PFSK-1 (cell line): ENCODE measurements around the gene CDCA7L.

Experiments
- FOXP2 ChIP-seq: optimal IDR thresholded peaks from 2 replicates; pipeline ENCODE3; 2011; ENCODE audit warnings: borderline replicate concordance, control low read depth, inconsistent platforms; ENCODE audit not compliant: insufficient read depth; ENCODE audit errors: extremely low read length, extremely low read depth
- POLR2AphosphoS5 ChIP-seq: IDR thresholded peaks from 2 replicates; pipeline ENCODE4 v1.6.1; 2012; ENCODE audit warnings: low read depth, mild to moderate bottlenecking, control low read depth, low read length, moderate library complexity
- SIN3A ChIP-seq: IDR thresholded peaks from 2 replicates; pipeline ENCODE4 v1.6.1; 2012; ENCODE audit warnings: mild to moderate bottlenecking, low read length, moderate library complexity, borderline replicate concordance; ENCODE audit not compliant: insufficient read depth
- TAF1 ChIP-seq: IDR thresholded peaks from 2 replicates; pipeline ENCODE4 v1.6.1; 2012; ENCODE audit warnings: low read length, control low read depth, borderline replicate concordance; ENCODE audit not compliant: insufficient read depth
- TF ChIP-seq, protein P1 (sequence below), 2 experiments: IDR thresholded peaks; 2 replicates each; pipeline versions ENCODE4 v1.6.1 to v1.8.0; 2011 to 2012; ENCODE audit warnings: low read depth in 2 of 2, low read length in 2 of 2, control low read depth in 1 of 2, inconsistent platforms in 1 of 2, mild to moderate bottlenecking in 1 of 2, moderate library complexity in 1 of 2; ENCODE audit not compliant: insufficient read depth in 1 of 2

Gene CDCA7L

DNA sequence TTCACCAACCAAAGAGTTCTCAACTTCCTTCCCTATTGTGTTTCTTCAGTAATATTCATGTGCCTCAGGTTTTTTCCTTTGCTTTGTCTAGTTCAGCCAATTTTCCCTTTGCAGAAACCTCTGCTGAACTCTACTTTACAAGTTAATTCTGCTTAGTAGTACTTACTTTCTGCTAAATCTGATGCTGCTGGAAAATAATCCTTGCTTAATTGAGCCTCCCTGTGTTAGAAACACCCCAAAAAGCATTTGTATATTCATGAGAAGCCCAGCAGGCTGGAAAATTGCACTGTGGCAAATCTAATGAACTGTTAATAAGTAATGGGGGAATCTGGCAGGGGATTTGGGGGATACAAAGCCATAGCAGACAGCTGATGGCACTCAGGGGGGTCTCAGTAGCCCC, 78.5 kb downstream of the CDCA7L start:
- TF ChIP-seq TAF1 = no peak
- no peak for TF ChIP-seq POLR2AphosphoS5
- TF ChIP-seq SIN3A = no peak
- TF ChIP-seq FOXP2 = no peak
- TF ChIP-seq, protein P1, sequence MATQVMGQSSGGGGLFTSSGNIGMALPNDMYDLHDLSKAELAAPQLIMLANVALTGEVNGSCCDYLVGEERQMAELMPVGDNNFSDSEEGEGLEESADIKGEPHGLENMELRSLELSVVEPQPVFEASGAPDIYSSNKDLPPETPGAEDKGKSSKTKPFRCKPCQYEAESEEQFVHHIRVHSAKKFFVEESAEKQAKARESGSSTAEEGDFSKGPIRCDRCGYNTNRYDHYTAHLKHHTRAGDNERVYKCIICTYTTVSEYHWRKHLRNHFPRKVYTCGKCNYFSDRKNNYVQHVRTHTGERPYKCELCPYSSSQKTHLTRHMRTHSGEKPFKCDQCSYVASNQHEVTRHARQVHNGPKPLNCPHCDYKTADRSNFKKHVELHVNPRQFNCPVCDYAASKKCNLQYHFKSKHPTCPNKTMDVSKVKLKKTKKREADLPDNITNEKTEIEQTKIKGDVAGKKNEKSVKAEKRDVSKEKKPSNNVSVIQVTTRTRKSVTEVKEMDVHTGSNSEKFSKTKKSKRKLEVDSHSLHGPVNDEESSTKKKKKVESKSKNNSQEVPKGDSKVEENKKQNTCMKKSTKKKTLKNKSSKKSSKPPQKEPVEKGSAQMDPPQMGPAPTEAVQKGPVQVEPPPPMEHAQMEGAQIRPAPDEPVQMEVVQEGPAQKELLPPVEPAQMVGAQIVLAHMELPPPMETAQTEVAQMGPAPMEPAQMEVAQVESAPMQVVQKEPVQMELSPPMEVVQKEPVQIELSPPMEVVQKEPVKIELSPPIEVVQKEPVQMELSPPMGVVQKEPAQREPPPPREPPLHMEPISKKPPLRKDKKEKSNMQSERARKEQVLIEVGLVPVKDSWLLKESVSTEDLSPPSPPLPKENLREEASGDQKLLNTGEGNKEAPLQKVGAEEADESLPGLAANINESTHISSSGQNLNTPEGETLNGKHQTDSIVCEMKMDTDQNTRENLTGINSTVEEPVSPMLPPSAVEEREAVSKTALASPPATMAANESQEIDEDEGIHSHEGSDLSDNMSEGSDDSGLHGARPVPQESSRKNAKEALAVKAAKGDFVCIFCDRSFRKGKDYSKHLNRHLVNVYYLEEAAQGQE (IDR thresholded peaks at IDR 0.05; ENCODE audit: insufficient read depth in 1 of 2, low read depth in 2 of 2, low read length in 2 of 2) = no peak

- TF ChIP-seq TAF1 (no peak), SIN3A (no peak), POLR2AphosphoS5 (no peak), FOXP2 (no peak)
- TF ChIP-seq, protein P1 (IDR thresholded peaks at IDR 0.05; ENCODE audit: insufficient read depth in 1 of 2, low read depth in 2 of 2, low read length in 2 of 2) = no peak
Observed at GRCh38 chr7:21866731-21867130, 79.0 kb downstream of the CDCA7L start.

GRCh38 chr7:21851559-21851967, 94.1 kb downstream of the CDCA7L start:
- TF ChIP-seq, protein P1 (IDR thresholded peaks at IDR 0.05; ENCODE audit: insufficient read depth in 1 of 2, low read depth in 2 of 2, low read length in 2 of 2) = no peak
- no peak for TF ChIP-seq SIN3A
